Measurements from ENCODE around the gene COG5. TPM values are rescaled to one million over a fixed set of nuclear protein-coding genes. Genes with fewer than 3 reads are reported as not detected.

The COG5 gene
- total and polyA plus RNA-seq, 2 of the 4 experiments (the other 2 are of a cell fraction): 18.5 to 27.4 TPM

GRCh38 chr7:107253599-107253998 lies 310.1 kb downstream of the COG5 start:
- DNase-seq (no peak), ATAC-seq (ENCODE audit: low read depth) (no peak)
- Histone ChIP-seq H3K4me3 (ENCODE audit: insufficient read depth, low read depth, low read length) (no peak overlapping the region), H3K27me3 (ENCODE audit: control insufficient read depth, insufficient read depth, low read length) (no peaks in the 10 kb centered on the region), H3K4ac (ENCODE audit: low read depth, low read length) (no peak overlapping the region), H4K5ac (ENCODE audit: low read depth, low read length) (no peak overlapping the region), H2BK5ac (ENCODE audit: low read depth, low read length, poor library complexity, severe bottlenecking) (no peak overlapping the region), H3K18ac (ENCODE audit: low read depth, low read length) (no peak overlapping the region), H4K8ac (ENCODE audit: low read depth in 2 of 2, low read length in 2 of 2) (no peak overlapping the region), H4K91ac (ENCODE audit: insufficient read depth, low read depth, low read length) (no peak overlapping the region), H2BK20ac (ENCODE audit: low read depth, low read length) (no peak overlapping the region), H2AFZ (replicated peaks; ENCODE audit: low read length, poor library complexity) (no peak overlapping the region), H3K23ac (ENCODE audit: low read depth, low read length) (no peak overlapping the region), H4K20me1 (ENCODE audit: insufficient read depth, low read length) (no peaks in the 10 kb centered on the region), H3K27ac (ENCODE audit: insufficient read depth, low read length) (no peak overlapping the region), H3K4me2 (ENCODE audit: low read depth, low read length) (no peak overlapping the region), H2BK15ac (ENCODE audit: low read depth, low read length) (no peak overlapping the region), H3K56ac (ENCODE audit: extremely low read depth, insufficient read depth, low read length) (no peak overlapping the region), H2AK9ac (replicated peaks; ENCODE audit: low read depth, low read length, poor library complexity) (no peak overlapping the region), H3K14ac (replicated peaks; ENCODE audit: low read depth, low read length) (no peak overlapping the region), H3K79me1 (ENCODE audit: low read depth in 1 of 2, low read length in 2 of 2) (no peaks in the 10 kb centered on the region), H3K9ac (ENCODE audit: low read depth, low read length) (no peak overlapping the region), H3K36me3 (ENCODE audit: control insufficient read depth, insufficient read depth, low read length) (no peaks in the 10 kb centered on the region), H3K9me3 (ENCODE audit: control insufficient read depth, insufficient read depth, low read length) (no peaks in the 10 kb centered on the region), H2AK5ac (ENCODE audit: low read depth, low read length) (no peak overlapping the region), H3K4me1 (ENCODE audit: control insufficient read depth, insufficient read depth, low read length) (no peaks in the 10 kb centered on the region), H3K9me1 (ENCODE audit: insufficient read depth, low read length) (no peaks in the 10 kb centered on the region; the same call in 1 of the 2 replicates), H2BK120ac (ENCODE audit: low read depth, low read length) (no peak overlapping the region)
- no peak for TF ChIP-seq MAZ (IDR thresholded peaks at IDR 0.05; ENCODE audit: borderline replicate concordance, low read depth, low read length)
- TF ChIP-seq RFX5 (IDR thresholded peaks at IDR 0.05; ENCODE audit: low read depth, low read length): no peak
- no peak for TF ChIP-seq CHD1 (IDR thresholded peaks at IDR 0.05; ENCODE audit: low read depth, low read length)
- TF ChIP-seq, protein P1, sequence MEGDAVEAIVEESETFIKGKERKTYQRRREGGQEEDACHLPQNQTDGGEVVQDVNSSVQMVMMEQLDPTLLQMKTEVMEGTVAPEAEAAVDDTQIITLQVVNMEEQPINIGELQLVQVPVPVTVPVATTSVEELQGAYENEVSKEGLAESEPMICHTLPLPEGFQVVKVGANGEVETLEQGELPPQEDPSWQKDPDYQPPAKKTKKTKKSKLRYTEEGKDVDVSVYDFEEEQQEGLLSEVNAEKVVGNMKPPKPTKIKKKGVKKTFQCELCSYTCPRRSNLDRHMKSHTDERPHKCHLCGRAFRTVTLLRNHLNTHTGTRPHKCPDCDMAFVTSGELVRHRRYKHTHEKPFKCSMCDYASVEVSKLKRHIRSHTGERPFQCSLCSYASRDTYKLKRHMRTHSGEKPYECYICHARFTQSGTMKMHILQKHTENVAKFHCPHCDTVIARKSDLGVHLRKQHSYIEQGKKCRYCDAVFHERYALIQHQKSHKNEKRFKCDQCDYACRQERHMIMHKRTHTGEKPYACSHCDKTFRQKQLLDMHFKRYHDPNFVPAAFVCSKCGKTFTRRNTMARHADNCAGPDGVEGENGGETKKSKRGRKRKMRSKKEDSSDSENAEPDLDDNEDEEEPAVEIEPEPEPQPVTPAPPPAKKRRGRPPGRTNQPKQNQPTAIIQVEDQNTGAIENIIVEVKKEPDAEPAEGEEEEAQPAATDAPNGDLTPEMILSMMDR (conservative IDR thresholded peaks at IDR 0.05; ENCODE audit: low read depth, low read length): no peak
- TF ChIP-seq SMC3 (IDR thresholded peaks at IDR 0.05; ENCODE audit: low read depth, low read length): no peak
- TF ChIP-seq, protein P2, sequence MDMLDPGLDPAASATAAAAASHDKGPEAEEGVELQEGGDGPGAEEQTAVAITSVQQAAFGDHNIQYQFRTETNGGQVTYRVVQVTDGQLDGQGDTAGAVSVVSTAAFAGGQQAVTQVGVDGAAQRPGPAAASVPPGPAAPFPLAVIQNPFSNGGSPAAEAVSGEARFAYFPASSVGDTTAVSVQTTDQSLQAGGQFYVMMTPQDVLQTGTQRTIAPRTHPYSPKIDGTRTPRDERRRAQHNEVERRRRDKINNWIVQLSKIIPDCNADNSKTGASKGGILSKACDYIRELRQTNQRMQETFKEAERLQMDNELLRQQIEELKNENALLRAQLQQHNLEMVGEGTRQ (IDR thresholded peaks at IDR 0.05; ENCODE audit: low read depth, low read length): no peak
- TF ChIP-seq FOS (IDR thresholded peaks at IDR 0.05; ENCODE audit: low read depth, low read length): no peak
- TF ChIP-seq RAD21 (IDR thresholded peaks at IDR 0.05; ENCODE audit: low read length): no peak
- TF ChIP-seq NFE2L2 (IDR thresholded peaks at IDR 0.05; ENCODE audit: low read depth, low read length): no peak
- TF ChIP-seq RCOR1 (IDR thresholded peaks at IDR 0.05; ENCODE audit: insufficient replicate concordance, low read length): no peak
- TF ChIP-seq MAFK (IDR thresholded peaks at IDR 0.05; ENCODE audit: low read depth, low read length): no peak
- TF ChIP-seq POLR2A (IDR thresholded peaks at IDR 0.05; ENCODE audit: low read depth, low read length): no peak
- no TSS peak for BruUV-seq (replicated peaks)
- POLR2A ChIA-PET (ENCODE audit: unreplicated experiment): no interaction called here
- intact Hi-C loops (cut with micrococcal nuclease): no loop called here
- WGBS, 2 experiments (ENCODE audit: extremely low coverage in 2 of 2, insufficient read length in 1 of 2): no CpG with 5 or more reads among the region's 3 CpGs
- dilution Hi-C loops (cut with HindIII; ENCODE audit: low sequenced_read_pairs, unreplicated experiment): no loop called here
- in situ Hi-C loops (cut with MboI; ENCODE audit: low sequenced_read_pairs): no loop called here
- CTCF ChIA-PET: no interaction called here

Data from IMR-90 (cell line).